B cell (primary cell): Measurements from ENCODE around the gene OFD1. TPM values are rescaled to one million over a fixed set of nuclear protein-coding genes. Genes with fewer than 3 reads are reported as not detected.

Source experiments
- ATAC-seq: fragments of 200-7000 bp; cut with Tn5 transposase; one replicate; pipeline ENCODE4 v1.10.0; 2021; ENCODE audit warnings: low read depth, mild to moderate bottlenecking, moderate number of reproducible peaks, moderate library complexity
- CTCF ChIA-PET: fragments of 350-600 bp; sonication (Branson Sonifier 250); formaldehyde crosslinking; loops from one replicate; lab custom pipeline; 2021; ENCODE audit warnings: antibody characterized with exemption, inconsistent platforms; lab: Charles Lee
- POLR2A ChIA-PET: fragments of 350-600 bp; sonication (Branson Sonifier 250); formaldehyde crosslinking; loops from one replicate; lab custom pipeline; 2021; ENCODE audit warnings: antibody characterized with exemption; lab: Charles Lee
- DNase-seq: peaks from one replicate; pipeline ENCODE4 v3.0.0; 2013
- H2AFZ ChIP-seq: 2 replicates; pipeline ENCODE4 v1.6.1; 2012; ENCODE audit warnings: mild to moderate bottlenecking, low read depth, low read length; ENCODE audit not compliant: insufficient read depth, poor library complexity, severe bottlenecking
- H3K27ac ChIP-seq, 2 donors: 1 replicate in 1 of 2; 2 replicates in 1 of 2; pipeline ENCODE4 v1.5.1; 2012 to 2013; ENCODE audit warnings: low read length in 2 of 2, mild to moderate bottlenecking in 2 of 2, moderate library complexity in 1 of 2
- H3K27me3 ChIP-seq, 4 experiments: fragments of 200-600 bp in 1 of 4; sonication (generic) in 1 of 4; replicated peaks in 1 of 4; 1 replicate in 2 of 4; 2 replicates in 2 of 4; pipeline versions ENCODE4 v1.6.1 to v1.7.0; 2013 to 2016; ENCODE audit warnings: low read length in 3 of 4, mild to moderate bottlenecking in 2 of 4, mixed read lengths in 1 of 4, moderate library complexity in 1 of 4; ENCODE audit not compliant: insufficient read depth in 4 of 4, control insufficient read depth in 3 of 4; ENCODE audit errors: control extremely low read depth in 1 of 4
- H3K36me3 ChIP-seq, 2 experiments: replicated peaks in 1 of 2; 1 replicate in 1 of 2; 2 replicates in 1 of 2; pipeline versions ENCODE4 v1.6.1 to v1.7.1; 2013; ENCODE audit warnings: low read length in 1 of 2; ENCODE audit not compliant: insufficient read depth in 2 of 2, control insufficient read depth in 1 of 2; ENCODE audit errors: control extremely low read depth in 1 of 2, extremely low read depth in 1 of 2
- H3K4me1 ChIP-seq, 2 donors: fragments of 200-600 bp in 1 of 2; sonication (generic) in 1 of 2; 1 replicate in 1 of 2; 2 replicates in 1 of 2; pipeline versions ENCODE4 v1.5.1 to v1.6.1; 2013 to 2017; ENCODE audit warnings: low read length in 2 of 2; ENCODE audit not compliant: control insufficient read depth in 2 of 2, insufficient read depth in 2 of 2
- H3K4me2 ChIP-seq: replicated peaks from 2 replicates; pipeline ENCODE3; 2012; ENCODE audit warnings: mild to moderate bottlenecking, low read depth, low read length; ENCODE audit not compliant: poor library complexity, severe bottlenecking
- H3K4me3 ChIP-seq, 5 experiments: fragments of 200-600 bp in 1 of 5; sonication (generic) in 1 of 5; 1 replicate in 3 of 5; 2 replicates in 2 of 5; pipeline versions ENCODE4 v1.5.1 to v1.7.0; 2011 to 2016; ENCODE audit warnings: low read length in 4 of 5, mild to moderate bottlenecking in 4 of 5, low read depth in 2 of 5, control low read depth in 1 of 5, moderate library complexity in 1 of 5; ENCODE audit not compliant: insufficient read depth in 1 of 5; ENCODE audit errors: control extremely low read depth in 1 of 5, extremely low read depth in 1 of 5
- H3K79me2 ChIP-seq: fragments of 200-600 bp; sonication (generic); one replicate; pipeline ENCODE4 v1.6.0; 2016; ENCODE audit warnings: low read length; ENCODE audit not compliant: control insufficient read depth, insufficient read depth
- H3K9ac ChIP-seq: fragments of 200-600 bp; sonication (generic); 2 replicates; pipeline ENCODE4 v1.6.1; 2017; ENCODE audit warnings: mild to moderate bottlenecking, low read length, moderate library complexity
- H3K9me3 ChIP-seq, 3 donors: one replicate each; pipeline versions ENCODE4 v1.6.1 to v1.7.1; 2013; ENCODE audit warnings: low read length in 2 of 3; ENCODE audit not compliant: control insufficient read depth in 2 of 3, insufficient read depth in 1 of 3; ENCODE audit errors: control extremely low read depth in 1 of 3
- H4K20me1 ChIP-seq: 2 replicates; pipeline ENCODE4 v1.6.0; 2012; ENCODE audit warnings: mild to moderate bottlenecking, low read length; ENCODE audit not compliant: insufficient read depth, control insufficient read depth, poor library complexity, severe bottlenecking
- H3K27ac Mint-ChIP-seq: one replicate; pipeline ENCODE4 v1.8.0; 2021; ENCODE audit warnings: mixed read lengths
- H3K27me3 Mint-ChIP-seq: one replicate; pipeline ENCODE4 v1.8.0; 2021; ENCODE audit warnings: mixed read lengths
- H3K4me1 Mint-ChIP-seq: one replicate; pipeline ENCODE4 v1.8.0; 2021; ENCODE audit warnings: mixed read lengths
- H3K4me3 Mint-ChIP-seq: one replicate; pipeline ENCODE4 v1.8.0; 2021; ENCODE audit warnings: mixed read lengths
- H3K9me3 Mint-ChIP-seq: one replicate; pipeline ENCODE4 v1.8.0; 2022; ENCODE audit warnings: mixed read lengths; ENCODE audit not compliant: insufficient read depth
- CTCF ChIP-seq: fragments of 200-600 bp; IDR thresholded peaks from one replicate; pipeline ENCODE4 v1.8.0; 2022; ENCODE audit warnings: antibody characterized with exemption, mild to moderate bottlenecking
- EZH2 ChIP-seq: IDR thresholded peaks from 2 replicates; pipeline ENCODE4 v1.6.1; 2012; ENCODE audit warnings: borderline replicate concordance, low read depth, mild to moderate bottlenecking, moderate library complexity, low read length; ENCODE audit not compliant: insufficient read depth, poor library complexity, severe bottlenecking
- WGBS: methylation state at CpG from one replicate; pipeline ENCODE4 v1.1.5; 2013; ENCODE audit warnings: missing lambda C conversion rate; ENCODE audit not compliant: insufficient coverage; 5-methylcytosine and 5-hydroxymethylcytosine counted together
- intact Hi-C: fragments of 100-400 bp; cut with micrococcal nuclease; formaldehyde crosslinking; loops from one replicate; pipeline ENCODE4 v1.10.0; 2022
- polyA plus RNA-seq: library from polyadenylated mRNA; depleted of rRNA; stranded (reverse); fragments of >200 nt; gene quantifications from 2 replicates; pipeline ENCODE4 v1.2.3, GENCODE V29; 2012
- total RNA-seq, 2 donors: library from RNA; stranded (reverse); fragments of 120-200 nt in 1 of 2; gene quantifications; 1 replicate in 1 of 2; 2 replicates in 1 of 2; pipeline versions ENCODE4 v1.2.3 to v1.2.4, GENCODE V29; 2013 to 2022

The OFD1 gene
- total and polyA plus RNA-seq, 2 donors (not counting 1 experiment from before 2014, with no cell fraction given) = 40.6 to 84.9 TPM

GRCh38 chrX:13685126-13685763, 49.3 kb upstream of the OFD1 start:
- Histone ChIP-seq H3K79me2 (peaks cover 33% of the 10 kb centered on the region), H3K27ac (no peak overlapping the region), H2AFZ (no peak overlapping the region), H3K9me3 (no peaks in the 10 kb centered on the region), H3K4me1 (peaks cover 4 to 17% of the 10 kb centered on the region in 2 donors), H3K4me2 (no peak overlapping the region), H3K4me3 (no peak overlapping the region), H3K36me3 (no peaks in the 10 kb centered on the region), H3K27me3 (no peaks in the 10 kb centered on the region), H3K9ac (no peak overlapping the region), H4K20me1 (no peaks in the 10 kb centered on the region)
- H3K27me3 Mint-ChIP-seq = no peaks in the 10 kb centered on the region
- no peaks in the 10 kb centered on the region for H3K9me3 Mint-ChIP-seq
- ATAC-seq (no peak), DNase-seq (no peak)
- no CpG with 5 or more reads among the region's 3 CpGs for WGBS
- intact Hi-C loops = no loop called here
- no peak for TF ChIP-seq CTCF
- no peak for TF ChIP-seq EZH2
- H3K27ac Mint-ChIP-seq = no peak overlapping the region
- ChIA-PET POLR2A (no interaction called here), CTCF (interaction anchor here (1.1 kb wide), 1 partner anchor 739 kb away, joined by 3 read pairs; no protein-coding TSS in a partner anchor)
- H3K4me3 Mint-ChIP-seq = no peak overlapping the region
- H3K4me1 Mint-ChIP-seq = peaks cover 21% of the 10 kb centered on the region

- Histone ChIP-seq H3K4me3 (no peak overlapping the region), H3K36me3 (no peaks in the 10 kb centered on the region), H3K4me1 (peaks cover 22 to 24% of the 10 kb centered on the region in 2 donors), H3K9ac (no peak overlapping the region), H3K27me3 (no peaks in the 10 kb centered on the region), H3K9me3 (no peaks in the 10 kb centered on the region), H3K4me2 (no peak overlapping the region), H3K27ac (no peak overlapping the region), H4K20me1 (no peaks in the 10 kb centered on the region), H3K79me2 (peaks cover 43% of the 10 kb centered on the region), H2AFZ (no peak overlapping the region)
- no peak overlapping the region for H3K27ac Mint-ChIP-seq
- TF ChIP-seq CTCF = no peak
- ChIA-PET CTCF (interaction anchor here (0.9 to 1.6 kb wide), 2 partner anchors 11 to 12 kb away, joined by 3 to 4 read pairs; no protein-coding TSS in a partner anchor), POLR2A (no interaction called here)
- peaks cover 35% of the 10 kb centered on the region for H3K4me1 Mint-ChIP-seq
- DNase-seq = no peak
- ATAC-seq = no peak
- intact Hi-C loops = no loop called here
- H3K27me3 Mint-ChIP-seq = no peaks in the 10 kb centered on the region
- H3K9me3 Mint-ChIP-seq = no peaks in the 10 kb centered on the region
- H3K4me3 Mint-ChIP-seq = no peak overlapping the region
- WGBS = no CpG with 5 or more reads among the region's 1 CpG
These were observed 47.3 kb upstream of the OFD1 start for GRCh38 chrX:13687203-13687602.
